Middle frontal gyrus (tissue), 1 donor: ENCODE data around the gene DMBX1.

Experiments used
- DNase-seq: peaks from one replicate; pipeline ENCODE4 v3.0.0-alpha.2; 2015; ENCODE audit warnings: low spot score; ENCODE audit errors: extremely low spot score

The DMBX1 gene

DNA sequence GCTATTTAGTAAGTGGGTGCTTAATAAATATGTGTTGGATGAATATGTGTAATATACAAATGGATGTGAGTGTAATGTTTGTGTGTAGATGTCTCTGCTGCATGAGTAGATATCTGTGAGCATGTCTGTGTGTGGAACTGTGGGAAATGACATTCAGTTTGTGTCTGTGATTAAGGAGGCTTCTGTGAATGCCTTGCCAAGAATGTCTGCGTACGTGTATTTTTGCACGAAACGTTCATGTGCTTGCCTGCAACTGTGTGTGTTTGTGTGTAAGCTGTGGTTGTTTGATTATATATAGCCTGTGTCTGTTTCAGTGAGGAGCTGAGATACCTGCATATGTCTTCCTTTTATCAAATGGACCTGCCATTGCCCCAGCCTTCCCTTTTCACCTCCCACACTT lies 13.8 kb downstream of the DMBX1 start:
- DNase-seq: no peak

DNA sequence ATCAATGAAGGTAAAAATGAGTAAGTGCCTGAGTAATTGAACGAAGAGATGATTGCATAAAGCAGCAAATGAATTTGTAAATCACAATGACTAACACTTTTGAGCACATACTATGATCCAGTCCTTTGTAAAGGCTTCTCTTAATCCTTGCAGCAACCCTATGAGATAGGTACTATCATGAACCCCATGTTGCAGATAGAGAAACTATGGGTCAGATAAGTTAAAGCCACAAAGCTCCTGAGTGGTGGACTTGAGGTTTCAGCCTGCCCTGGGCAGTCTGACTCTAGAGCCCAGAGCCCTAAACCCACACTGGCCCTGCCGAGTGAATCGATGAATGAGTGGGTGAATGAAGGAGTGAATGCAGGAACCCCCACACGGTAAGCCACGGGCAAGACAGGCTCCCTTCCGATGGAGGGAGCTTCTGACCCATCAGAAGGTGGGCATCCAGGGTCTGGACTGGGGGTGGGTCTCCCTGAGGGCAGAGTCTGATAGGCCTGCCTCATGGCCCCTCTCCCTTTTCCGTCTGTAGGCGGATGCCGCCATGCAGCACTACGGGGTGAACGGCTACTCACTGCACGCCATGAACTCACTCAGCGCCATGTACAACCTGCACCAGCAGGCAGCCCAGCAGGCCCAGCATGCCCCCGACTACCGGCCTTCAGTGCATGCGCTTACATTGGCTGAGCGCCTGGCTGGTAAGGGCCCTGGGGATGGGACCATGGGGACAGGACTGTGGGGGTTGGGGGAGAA lies 17.0 kb downstream of the DMBX1 start:
- no peak for DNase-seq

DNA sequence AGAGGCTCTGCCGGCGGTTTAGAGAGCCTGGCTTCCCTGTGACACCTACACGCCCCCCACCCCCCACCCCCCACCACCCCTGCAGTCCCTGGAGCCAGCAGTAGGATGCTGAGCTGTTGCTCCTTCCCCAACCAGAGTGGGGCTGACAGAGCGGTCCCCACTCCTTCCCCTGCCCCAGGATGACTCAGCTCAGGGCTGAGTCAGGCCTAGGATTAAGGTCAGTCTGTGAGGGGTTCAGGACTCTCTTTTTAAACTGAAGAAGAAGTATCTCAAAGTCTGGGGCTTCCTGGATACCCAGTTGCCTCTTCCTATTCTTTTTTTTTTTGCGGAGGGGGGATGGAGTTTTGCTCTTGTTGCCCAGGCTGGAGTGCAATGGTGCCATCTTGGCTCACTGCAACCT lies 19.1 kb downstream of the DMBX1 start:
- DNase-seq: no peak

DNA sequence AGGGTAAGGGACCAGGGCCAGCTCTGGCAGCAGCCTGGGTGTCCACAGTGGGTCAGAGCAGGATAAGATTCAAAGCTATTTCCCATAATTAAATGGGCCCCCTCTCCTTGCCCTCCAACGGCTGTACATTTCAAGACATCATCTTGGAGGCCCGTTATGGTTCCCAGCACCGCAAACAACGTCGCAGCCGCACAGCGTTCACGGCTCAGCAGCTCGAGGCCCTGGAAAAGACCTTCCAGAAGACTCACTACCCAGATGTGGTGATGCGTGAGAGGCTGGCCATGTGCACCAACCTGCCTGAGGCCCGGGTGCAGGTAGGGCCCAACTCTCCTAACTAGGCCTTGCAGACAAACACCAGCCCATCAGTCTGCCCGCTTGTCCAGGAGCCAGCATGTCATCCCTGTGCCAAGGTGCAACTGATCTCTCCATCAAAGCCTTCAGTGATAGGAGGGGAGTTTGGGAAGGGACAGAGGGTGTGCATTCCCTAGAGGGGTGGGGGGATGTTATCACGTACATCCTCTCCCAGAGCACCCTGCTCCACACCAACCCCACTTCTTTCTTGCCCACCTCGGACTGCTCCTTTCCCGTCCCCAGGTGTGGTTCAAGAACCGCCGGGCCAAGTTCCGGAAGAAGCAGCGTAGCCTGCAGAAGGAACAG lies 20.8 kb downstream of the DMBX1 start:
- DNase-seq: no peak

DNA sequence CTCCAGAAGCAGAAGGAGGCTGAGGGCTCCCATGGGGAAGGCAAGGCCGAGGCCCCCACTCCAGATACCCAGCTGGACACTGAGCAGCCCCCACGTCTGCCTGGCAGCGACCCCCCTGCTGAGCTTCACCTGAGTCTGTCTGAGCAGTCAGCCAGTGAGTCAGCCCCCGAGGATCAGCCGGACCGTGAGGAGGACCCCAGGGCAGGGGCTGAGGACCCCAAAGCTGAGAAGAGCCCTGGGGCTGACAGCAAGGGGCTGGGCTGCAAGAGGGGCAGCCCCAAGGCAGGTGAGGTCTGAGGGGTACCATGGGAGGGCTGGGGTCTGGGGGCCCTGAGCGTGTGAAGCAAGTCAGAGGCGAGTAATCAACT lies 21.3 kb downstream of the DMBX1 start:
- no peak for DNase-seq

DNA sequence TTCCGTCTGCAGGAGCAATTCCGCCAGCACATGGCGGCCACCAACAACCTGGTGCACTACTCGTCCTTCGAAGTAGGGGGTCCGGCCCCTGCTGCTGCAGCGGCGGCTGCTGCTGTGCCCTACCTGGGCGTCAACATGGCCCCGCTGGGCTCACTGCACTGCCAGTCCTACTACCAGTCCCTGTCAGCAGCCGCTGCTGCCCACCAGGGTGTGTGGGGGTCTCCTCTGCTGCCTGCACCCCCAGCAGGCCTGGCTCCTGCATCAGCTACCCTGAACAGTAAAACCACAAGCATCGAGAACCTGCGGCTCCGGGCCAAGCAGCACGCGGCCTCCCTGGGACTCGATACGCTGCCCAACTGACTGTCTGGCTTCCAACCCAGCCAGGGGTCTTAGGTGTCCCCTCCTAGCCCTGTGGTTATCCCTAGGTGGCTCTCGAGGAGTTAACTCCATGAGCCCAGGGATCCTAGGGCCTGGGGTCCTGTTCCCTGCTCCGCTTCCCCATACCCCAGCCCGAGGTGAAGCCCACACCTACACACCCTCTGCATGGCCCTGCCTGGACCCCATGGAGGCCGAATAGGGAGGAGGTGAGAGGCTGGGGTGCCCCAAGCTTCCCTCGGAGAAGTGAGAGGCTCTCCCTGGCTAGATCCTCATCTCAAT lies 22.6 kb downstream of the DMBX1 start:
- DNase-seq: no peak

DNA sequence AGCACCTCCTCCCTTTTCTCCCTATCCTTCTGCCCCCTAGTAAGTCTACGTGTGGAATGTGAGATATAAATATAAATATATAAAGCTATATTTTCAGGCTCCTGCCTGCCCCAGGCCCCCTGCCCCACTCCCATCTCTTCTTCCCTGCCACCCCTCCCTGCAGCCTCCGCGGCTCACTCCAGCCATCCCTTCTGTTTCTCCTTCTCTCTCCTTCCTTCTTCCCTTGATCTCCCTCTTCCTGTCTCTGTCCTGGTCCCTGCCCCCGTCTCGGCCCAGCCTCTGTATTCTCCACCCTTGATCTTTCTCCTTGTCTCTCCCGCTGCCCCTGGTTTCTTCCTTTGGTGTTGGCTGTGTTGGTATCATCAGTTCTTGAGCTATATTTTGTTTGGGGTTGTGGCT lies 23.2 kb downstream of the DMBX1 start:
- DNase-seq: no peak

DNA sequence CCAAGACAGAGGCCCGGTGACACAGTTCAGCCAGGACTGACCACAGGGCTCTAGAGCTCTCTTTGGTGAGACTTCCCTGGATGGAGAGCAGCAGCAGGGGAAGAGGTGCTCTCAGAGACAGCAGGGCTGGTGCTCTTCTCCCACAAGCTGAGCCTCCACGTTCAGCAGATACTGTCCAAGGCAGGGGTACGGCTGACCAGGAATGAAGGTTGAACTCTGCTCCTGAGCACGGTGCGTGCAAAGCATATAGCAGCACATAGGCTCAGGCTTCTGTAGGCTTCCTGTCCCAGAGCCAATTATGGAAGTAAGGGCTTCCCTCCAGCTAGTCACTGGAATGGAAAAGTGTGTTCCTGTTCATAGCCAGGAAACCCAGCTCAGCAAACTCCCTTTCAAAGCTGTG lies 23.9 kb downstream of the DMBX1 start:
- DNase-seq: no peak

DNA sequence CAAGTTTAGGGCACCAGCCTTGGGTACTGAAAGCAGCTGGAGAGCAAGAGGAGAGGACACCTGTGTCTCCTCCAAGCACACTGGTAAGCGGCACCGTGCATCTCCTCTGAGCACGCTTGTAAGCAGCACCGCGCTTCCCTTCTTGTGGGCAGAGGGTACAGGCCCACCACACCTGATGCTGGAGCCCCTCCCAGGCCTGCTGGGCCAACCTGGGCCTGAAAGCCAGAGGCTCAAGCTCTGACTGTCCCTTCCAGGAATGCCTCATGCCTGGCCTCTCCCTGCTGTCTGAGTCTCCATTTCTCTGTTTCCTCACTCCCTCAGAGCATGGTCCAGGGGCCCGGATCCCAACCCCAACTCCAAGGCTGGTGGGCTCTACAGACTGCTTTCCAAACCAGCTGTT lies 25.9 kb downstream of the DMBX1 start:
- DNase-seq: no peak

DNA sequence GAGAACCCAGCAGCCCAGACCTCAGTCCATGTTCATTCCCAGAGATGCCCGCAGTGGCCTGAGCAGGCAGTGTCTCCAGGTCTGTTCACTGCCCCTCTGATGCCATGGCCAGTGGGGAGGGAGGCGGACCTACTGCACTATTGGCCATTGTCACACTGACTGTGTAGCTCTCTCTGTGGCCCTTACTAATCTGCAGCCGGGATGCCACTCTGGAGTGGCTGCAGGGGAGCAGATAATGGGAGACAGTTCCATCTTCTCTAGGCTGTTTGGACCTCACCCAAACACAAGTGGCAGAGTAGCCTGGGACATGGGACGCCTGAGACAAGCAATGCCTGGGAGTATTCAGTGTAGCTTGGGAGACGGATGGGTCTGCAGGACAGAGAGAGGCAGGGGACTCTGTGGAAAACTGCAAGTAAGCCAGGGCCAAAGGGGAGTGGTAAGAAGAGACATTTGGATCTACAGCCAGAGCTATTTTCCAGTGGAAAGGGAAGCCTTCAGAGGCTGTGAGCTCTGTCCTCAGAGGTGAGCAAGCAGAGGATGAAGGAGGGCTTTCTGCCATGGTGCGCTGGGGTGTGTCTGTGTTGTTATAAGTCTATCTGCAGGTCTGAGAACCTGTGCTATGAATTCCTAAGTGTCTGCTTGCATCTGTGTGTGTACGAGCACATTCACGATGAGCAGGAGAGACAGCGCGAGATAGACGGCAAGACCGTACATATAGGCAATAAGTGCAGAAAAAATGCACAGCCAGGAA lies 26.7 kb downstream of the DMBX1 start:
- DNase-seq: no peak

DNA sequence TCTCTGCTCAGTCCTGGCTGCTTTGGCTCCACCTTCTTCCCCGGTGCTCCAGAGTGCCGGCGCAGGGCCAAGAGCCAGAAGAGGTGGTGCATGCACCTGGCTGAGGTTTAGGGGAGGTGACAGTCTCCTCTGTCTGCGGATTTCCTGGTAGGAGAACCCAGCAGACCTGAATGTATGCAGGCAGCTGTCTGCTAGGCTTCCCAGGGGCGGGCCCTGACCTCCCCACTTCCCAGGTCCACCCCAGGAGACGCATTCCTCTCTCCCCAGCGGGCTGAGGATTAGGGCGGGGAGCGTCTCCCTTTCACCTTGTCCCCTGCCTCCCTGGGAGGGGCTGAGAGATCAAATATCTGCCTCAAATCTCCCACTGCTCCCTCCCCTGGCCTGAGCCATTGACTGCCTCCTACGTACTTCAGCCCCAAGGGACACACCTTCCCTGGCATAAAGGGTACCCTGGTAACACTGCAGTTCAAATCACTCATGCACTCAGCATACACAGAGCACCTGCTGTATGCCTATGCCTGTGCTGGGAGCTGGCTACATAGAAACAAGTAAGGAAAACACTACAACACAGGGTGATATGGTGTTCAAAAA lies 27.5 kb downstream of the DMBX1 start:
- no peak for DNase-seq

DNA sequence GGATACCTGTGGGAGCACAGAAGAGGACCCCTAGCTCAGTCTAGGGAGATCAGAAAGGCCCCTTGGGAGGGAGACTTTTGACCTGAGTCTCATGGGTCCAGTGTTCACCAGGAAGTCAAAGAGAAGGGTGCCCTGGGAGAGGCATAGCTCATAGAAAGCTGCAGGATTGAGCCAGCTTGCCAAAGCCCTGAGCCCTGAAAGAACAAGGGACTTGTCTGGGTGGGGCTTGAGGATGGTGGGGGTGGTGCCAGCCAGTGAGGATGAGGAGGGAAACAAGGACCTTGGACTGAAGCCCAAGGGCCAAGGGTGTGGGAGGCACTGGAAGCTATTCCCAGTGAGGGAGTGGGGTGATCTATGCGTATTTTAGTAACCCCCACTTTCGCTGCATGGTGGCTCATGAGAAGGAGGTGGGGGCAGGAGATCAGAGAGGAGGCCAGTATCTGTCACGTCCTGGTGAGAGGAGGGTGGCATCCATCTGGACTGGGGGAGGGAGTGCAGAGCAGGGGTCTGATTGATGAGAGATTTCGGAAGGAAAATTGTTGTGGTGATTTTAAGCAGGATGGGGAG lies 28.4 kb downstream of the DMBX1 start:
- no peak for DNase-seq

DNA sequence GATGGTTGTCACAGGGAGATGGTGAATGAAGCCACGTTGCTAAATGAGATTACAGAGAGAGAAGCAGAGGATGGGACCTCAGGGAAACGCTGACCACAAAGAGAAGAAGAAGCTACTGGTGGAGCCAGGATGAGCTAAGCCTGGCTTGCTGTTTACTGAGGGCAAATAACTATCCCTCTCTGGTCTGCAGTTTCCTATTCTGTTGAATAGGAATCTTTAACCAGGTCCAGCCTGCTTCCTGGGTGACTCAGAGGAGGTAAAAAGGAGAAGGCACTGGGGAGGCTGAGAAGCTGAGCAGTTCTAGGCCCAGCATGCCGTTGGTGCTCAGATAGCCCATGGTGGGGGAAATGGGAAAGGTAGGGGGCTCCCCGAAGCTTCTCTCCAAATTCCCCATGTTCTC lies 29.6 kb downstream of the DMBX1 start:
- no peak for DNase-seq

DNA sequence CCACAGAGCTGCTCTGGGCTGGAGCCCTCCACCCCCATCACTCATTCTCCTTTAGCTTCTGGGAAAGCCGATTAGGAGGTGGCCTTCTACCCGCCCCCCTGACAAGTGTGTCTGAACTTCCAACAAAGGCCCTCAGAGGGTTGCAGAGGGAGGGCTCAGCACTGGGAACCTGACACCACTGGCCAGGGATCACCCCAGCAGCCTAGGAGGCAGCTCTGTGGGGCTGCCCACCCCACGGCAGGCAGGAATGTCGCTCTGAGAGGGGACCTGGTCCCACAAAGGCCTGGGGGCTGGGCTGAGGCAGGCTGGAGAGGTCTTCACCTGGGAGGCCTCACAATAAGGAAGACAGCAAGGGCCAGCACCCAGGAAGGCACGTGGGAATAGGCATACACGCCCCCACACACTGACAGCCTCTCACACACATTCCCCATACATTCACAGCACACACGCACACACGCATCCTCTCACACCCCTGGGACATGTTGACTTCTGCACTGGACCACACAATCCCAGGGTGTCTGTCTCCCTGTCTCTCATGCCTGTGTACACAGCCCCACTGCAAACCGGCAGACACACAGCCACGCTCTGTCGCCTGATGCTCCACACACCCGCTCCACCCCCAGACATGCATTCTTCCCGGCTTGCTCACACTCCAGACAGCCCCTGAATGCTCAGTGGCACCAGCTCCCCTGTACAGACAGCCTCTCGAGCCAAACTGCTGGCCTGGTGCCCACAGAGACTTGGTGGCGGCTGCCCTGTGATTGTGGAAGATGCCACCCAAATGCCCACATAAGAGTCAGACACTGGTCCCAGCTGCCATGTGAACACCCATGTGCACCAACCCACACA lies 30.7 kb downstream of the DMBX1 start:
- no peak for DNase-seq

DNA sequence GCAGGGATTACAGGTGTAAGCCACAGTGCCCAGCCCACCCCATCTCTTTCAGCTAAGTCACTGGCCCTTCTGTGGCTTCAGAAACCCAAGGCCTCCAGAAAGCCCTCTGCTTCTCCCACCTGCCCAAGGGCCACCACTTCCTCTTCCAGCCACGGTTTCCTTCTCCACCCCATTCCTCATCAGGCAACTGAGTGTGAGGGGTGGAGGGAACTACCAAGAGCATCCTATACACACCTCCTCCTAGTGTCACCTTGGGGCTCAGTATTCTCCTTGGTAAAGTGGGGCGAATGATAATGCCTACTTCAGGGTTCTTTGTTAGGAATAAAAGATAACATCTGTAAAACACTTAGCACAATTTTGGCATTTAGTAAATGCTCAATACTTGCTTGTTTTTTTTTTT lies 31.8 kb downstream of the DMBX1 start:
- no peak for DNase-seq

DNA sequence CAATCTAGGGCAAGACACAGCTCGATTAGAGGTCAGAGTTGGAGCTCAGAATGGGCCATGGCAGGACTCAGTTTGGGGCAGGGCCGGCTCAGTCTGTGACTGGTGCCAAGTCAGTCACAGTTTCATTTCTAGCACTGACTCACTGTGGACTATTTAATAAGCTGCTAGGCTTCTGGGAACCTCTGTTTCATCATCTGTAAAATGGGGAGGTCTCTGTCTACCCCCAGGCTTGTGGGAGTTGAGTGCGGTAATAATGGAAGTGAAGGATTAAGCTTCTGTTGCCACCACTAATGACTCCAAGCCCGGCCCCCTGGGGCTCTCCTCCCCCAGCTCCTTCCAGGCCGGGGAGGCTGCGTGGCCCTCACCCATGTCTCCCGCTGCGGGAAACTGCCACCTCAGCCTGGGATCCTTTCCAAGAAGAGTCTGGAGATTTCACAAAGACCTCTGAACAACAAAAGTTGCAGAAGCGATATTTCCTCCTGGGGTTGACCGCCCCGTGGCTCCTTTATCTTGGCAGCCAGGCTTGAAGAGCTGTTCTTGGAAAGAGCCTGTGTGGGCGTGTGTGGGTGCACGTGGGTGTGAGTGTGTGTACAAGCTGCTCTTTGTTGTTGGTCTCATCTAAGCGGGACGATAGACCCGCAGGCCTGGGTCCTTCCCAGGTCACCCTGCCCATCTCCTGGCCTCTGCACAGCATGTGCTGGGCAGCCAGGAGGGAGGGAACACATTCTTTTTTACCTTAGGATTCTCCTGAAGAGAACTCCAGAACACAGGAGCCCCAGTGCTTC lies 32.7 kb downstream of the DMBX1 start:
- no peak for DNase-seq

DNA sequence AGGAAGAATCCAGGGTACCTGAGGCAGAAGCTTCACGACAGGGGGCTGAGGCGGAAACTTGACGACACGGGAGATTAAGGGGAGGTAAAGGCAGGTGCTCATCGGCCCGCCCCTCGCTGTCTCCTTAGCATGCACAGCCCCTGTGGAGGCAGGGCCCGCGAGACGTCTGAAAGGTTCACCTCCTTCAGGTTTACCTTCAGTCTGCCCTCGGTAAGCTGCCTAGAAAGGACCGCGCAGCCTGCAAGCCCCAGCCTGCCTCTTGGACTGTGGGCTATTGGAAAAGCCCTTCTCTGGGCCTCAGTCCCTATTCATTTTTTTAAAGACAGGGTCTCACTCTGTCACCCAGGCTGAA lies 33.3 kb downstream of the DMBX1 start:
- DNase-seq: no peak

DNA sequence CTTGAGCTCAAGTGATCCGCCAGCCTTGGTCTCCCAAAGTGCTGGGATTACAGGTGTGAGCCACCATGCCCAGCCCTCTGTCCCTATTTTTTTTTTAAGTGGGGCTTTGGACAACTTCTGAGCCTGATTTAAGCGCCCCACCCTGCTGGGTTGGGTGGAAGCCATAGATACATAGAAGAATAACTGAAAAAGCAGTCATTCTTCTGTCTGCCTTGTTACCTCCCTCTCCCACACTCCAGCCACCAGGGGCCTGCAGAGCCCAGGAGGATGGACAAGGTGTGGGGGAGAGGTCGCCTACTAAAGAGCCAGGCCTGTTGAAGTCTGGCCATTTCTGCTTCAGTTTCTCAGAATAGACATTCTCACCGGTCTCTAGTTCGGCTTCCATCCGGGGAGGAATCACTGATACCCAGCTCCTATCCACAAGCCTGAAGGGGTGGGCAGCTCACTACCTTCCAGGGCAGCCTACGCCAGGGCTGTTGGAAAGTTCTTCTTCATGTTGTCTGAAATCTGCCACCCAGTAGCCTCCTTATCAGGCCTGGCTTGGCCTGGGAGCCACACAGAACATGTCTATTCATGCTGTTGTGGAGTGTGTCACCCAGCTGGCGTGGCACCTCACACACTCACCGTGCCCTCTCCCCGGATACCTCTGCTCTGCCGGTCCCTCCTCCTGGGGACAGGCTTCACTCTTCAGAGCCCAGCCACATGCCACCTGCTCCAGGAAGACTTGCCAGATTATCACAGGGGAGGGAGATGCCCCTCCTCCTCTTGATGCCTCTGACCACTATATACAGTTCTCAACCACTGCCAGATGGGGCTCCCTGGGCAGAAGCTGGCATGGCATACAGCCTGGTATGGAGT lies 34.1 kb downstream of the DMBX1 start:
- DNase-seq: no peak

DNA sequence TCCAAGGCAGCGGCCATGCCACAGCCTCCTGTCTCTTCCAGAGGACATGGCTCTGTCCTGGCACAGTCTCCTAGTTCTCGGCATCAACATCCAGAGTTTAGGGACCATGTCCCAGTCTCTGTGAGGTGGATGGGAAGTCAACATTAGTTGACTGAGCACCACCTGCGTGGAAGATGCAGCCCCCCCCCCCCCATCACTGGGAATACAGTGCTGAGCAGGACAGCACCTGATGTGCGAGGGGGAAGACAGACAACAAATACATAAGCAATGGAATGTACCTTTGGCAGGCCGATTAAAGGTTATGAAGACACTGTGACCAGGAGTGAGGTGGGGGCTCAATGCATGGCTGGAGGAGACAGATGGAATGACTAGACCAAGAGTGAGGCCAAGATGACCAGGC lies 35.2 kb downstream of the DMBX1 start:
- no peak for DNase-seq
